GM12865 (cell line): Measurements from ENCODE around the gene MAMDC2.

ENCODE experiments used
- DNase-seq: peaks from one replicate; pipeline ENCODE4 v3.0.0; 2010; ENCODE audit warnings: low read depth
- H3K4me3 ChIP-seq: 2 replicates; pipeline ENCODE4 v1.5.1; 2011; ENCODE audit warnings: mild to moderate bottlenecking, low read depth, low read length, control low read depth
- TF ChIP-seq, protein P1 (sequence below): IDR thresholded peaks from 2 replicates; pipeline ENCODE4 v1.5.1; 2011; ENCODE audit warnings: low read length, control low read depth, low read depth, inconsistent platforms; ENCODE audit not compliant: insufficient read depth; ENCODE audit errors: missing control alignments

The MAMDC2 gene

DNA sequence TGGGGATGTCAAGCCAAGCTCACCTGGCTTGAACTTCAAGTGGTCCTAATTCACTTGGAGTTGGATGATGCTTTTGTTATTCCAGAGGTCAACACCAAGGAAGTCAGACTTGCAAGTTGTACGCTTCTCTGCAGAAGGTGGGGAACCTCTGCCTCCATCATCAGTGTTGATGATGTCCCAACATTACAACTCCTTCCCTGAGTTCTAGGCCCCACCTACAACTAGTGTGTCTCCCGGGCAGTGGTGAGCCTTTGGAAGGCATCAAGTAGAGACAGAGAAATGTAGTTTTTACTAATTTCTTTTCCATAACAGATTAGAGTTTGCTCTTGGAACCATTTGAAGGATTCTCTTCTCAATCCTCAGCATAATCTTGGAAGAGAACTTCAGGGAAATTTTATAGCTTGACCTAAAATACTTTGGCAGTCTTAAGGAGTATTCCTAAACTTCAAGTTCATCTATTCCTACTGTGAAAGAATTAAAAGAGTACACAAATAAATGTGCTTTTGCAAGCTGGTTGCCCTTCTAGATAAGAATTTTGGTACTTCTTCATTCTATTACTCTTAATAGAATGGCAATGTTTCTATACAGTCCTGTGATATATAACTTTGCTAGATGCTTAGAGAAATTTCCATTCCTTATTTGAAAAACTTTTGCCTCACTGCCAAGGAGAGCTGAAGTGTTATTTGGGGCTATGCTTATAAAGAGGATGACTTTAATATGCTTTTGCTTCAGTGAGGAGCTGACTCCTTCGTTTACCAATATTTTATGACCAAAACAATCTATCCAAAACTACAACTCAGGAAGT, 12.0 kb downstream of the MAMDC2 start:
- TF ChIP-seq, protein P1, sequence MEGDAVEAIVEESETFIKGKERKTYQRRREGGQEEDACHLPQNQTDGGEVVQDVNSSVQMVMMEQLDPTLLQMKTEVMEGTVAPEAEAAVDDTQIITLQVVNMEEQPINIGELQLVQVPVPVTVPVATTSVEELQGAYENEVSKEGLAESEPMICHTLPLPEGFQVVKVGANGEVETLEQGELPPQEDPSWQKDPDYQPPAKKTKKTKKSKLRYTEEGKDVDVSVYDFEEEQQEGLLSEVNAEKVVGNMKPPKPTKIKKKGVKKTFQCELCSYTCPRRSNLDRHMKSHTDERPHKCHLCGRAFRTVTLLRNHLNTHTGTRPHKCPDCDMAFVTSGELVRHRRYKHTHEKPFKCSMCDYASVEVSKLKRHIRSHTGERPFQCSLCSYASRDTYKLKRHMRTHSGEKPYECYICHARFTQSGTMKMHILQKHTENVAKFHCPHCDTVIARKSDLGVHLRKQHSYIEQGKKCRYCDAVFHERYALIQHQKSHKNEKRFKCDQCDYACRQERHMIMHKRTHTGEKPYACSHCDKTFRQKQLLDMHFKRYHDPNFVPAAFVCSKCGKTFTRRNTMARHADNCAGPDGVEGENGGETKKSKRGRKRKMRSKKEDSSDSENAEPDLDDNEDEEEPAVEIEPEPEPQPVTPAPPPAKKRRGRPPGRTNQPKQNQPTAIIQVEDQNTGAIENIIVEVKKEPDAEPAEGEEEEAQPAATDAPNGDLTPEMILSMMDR, result no peak
- H3K4me3 ChIP-seq, result no peak overlapping the region
- no peak for DNase-seq

GRCh38 chr9:70056211-70056944, 12.7 kb downstream of the MAMDC2 start:
- DNase-seq, result no peak
- TF ChIP-seq, protein P1, result no peak
- H3K4me3 ChIP-seq, result no peak overlapping the region

- TF ChIP-seq, protein P1, result no peak
- DNase-seq, result no peak
Observed at GRCh38 chr9:70058569-70059116, 15.0 kb downstream of the MAMDC2 start.

GRCh38 chr9:70060148-70060882, 16.7 kb downstream of the MAMDC2 start:
- TF ChIP-seq, protein P1, result no peak
- no peak for DNase-seq

More at GRCh38 chr9:70058569-70059116, 15.0 kb downstream of the MAMDC2 start:
- no peak overlapping the region for H3K4me3 ChIP-seq

DNA sequence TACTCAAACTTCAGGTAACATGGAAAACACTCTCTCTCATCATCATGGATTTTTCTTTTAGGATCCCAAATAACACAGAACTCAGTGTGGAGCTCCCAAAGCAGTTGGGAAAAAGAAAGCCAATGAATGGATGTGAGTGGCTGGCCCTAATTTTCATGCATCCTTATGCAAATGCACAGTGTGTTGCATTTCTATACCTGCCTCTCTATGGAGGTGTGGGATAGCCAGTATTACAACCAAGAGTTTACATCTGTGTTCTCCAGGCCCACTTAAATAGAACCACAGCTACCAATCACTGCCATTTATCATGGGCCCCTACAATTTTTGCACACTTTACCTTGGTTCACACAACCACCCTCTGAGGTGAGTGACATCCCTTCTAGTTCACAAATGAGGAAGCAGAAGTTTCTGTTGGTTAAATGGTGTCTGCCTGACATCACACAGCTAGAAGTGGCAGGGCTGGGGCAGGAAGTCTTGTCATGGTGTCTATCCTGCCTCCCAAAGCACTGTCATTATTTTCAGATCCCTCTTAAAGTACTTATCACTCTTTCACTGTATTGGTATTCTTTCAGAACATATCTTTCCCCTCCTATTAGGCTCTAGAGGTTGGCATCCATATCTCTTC, 17.3 kb downstream of the MAMDC2 start:
- no peak overlapping the region for H3K4me3 ChIP-seq
- peak; percentile 44 for DNase-seq
- TF ChIP-seq, protein P1, result no peak

More at GRCh38 chr9:70060148-70060882, 16.7 kb downstream of the MAMDC2 start:
- no peak overlapping the region for H3K4me3 ChIP-seq

DNA sequence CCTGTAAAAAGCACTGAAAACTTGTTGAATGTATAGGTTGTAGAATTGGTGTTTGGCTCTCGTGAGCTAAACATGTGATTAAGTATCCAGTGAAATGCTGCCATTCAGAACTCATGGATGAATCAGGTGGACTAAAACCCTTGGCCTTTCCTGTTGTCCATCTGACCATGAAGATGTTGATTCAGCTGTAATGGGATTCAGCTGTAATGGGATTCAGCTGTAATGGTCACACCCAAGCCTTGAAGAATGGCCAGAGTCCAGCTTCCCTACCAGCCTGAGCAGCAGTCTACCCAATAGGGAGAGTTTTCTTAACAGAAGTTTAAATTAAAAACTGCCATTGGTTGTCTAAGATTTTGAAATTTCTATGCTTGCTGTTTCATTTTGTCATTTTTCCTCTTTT, 18.1 kb downstream of the MAMDC2 start:
- no peak for DNase-seq
- TF ChIP-seq, protein P1, result no peak

More for the DNA sequence above, 18.1 kb downstream of the MAMDC2 start:
- no peak overlapping the region for H3K4me3 ChIP-seq
